ENCODE data around the gene DIRAS3. TPM values are rescaled to one million over a fixed set of nuclear protein-coding genes. Genes with fewer than 3 reads are reported as not detected.

DIRAS3 gene, protein sequence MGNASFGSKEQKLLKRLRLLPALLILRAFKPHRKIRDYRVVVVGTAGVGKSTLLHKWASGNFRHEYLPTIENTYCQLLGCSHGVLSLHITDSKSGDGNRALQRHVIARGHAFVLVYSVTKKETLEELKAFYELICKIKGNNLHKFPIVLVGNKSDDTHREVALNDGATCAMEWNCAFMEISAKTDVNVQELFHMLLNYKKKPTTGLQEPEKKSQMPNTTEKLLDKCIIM
- not detected in 2 replicates for total RNA-seq (2022)
- Bru-seq, nascent RNA, result not detected
- percentile 26 among the genes with signal in this experiment for BruChase-seq, experiment 1, labeled RNA remaining after a 2-hour chase
- percentile 24 among the genes with signal in this experiment for BruChase-seq, experiment 2, labeled RNA remaining after a 6-hour chase
- long read RNA-seq, result 0 reads

DNA sequence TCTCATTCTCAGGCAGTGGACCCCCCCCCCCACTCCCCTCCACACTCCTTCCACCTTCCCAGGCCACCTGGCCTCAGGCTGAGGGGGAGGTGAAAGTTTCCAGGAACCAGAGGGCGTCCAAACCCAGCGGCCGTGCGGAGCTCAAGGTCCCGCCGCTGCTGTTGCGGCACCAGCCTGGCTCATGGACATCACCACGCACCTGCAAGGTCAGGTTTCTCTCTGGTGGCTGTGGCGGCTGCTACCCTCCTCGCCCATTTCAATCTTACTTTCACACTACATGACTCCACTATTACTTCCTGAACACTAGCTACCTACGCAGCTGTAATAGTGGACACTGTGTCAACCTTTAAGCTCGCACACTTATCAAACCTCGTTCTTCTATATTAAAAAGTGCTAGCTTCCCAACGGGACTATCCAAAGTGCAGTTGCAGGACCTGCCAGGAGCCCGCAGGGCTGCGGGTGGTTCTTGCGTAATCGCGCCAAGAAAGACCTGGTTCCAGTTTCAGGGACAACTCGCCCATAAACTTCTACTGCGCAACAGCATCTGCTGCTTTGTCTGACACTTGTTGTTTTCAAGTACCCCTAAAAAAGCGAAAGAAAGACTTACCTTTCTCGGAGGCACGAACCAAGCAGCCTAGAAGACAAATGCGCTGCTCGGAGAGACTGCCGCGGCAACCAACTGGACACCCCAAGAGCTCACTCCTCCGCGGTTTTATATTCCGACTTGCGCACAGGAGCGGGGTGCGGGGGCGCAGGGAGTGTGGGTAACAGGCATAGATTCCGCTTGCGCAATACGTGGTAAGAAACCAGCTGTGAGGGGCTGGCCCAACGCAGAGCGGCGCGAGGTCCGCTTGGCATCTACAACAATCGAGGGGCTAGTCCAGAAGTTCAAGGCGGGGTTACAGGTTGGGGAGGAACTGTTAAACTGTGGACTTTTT is at the start of gene DIRAS3:
DIRAS3 (minus strand) TSS at position 687 of the 938 bp plus-strand sequence. CDS start 3,330 bp downstream, outside the sequence.
- Histone ChIP-seq H3K27me3 (replicated peaks; ENCODE audit: control insufficient read depth, insufficient read depth, low read length) (no peaks in the 10 kb centered on the region), H3K4me3 (ENCODE audit: low read depth, low read length) (no peak within 1 kb of the TSS), H3K4me1 (no peaks in the 10 kb centered on the region), H3K36me3 (ENCODE audit: control insufficient read depth, insufficient read depth, low read length) (no peaks in the 10 kb centered on the region), H3K9me3 (no peaks in the 10 kb centered on the region)
- Mint-ChIP-seq H3K9me3 (ENCODE audit: unreplicated experiment) (no peaks in the 10 kb centered on the region), H3K4me3 (ENCODE audit: unreplicated experiment) (no peak within 1 kb of the TSS), H3K4me1 (ENCODE audit: low read depth, unreplicated experiment) (no peaks in the 10 kb centered on the region), H3K27me3 (ENCODE audit: insufficient read depth, unreplicated experiment) (no peaks in the 10 kb centered on the region), H3K27ac (ENCODE audit: unreplicated experiment) (no peak within 1 kb of the TSS), H3K36me3 (ENCODE audit: insufficient read depth, unreplicated experiment) (no peaks in the 10 kb centered on the region)
- CTCF ChIA-PET, result no interaction called here
- POLR2A ChIA-PET, result no interaction called here
- BruUV-seq (replicated peaks), result no TSS peak
- no peak for TF ChIP-seq CTCF (IDR thresholded peaks at IDR 0.05; ENCODE audit: insufficient read depth in 1 of 2, low read depth in 1 of 2, low read length in 1 of 2, severe bottlenecking in 1 of 2, unreplicated experiment in 1 of 2)
- intact Hi-C loops (cut with micrococcal nuclease; ENCODE audit: unreplicated experiment), result no loop called here
- DNase-seq, result no peak

DNA sequence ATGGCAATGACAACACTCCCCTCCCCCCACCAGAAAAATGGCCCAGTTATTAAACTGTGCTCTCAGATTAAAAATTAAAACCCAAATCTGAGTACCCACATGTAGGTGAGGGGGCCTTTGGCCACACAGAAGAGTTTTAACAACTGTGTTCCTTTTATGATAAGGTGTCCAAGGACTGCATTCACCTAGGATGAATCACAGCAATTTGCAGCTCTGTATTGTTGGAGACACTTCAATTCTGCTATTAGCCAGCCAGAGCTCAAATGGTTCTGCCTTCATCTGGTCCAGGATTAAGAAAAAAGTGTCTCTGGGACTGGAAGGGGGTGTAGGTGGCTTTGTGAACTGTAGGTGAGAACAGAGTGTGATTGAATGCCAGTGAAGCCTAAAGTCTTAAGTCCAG is 43.3 kb upstream of the DIRAS3 start:
- intact Hi-C loops (cut with micrococcal nuclease; ENCODE audit: unreplicated experiment), result no loop called here
- no peaks in the 10 kb centered on the region for H3K36me3 Mint-ChIP-seq (ENCODE audit: insufficient read depth, unreplicated experiment)
- CTCF ChIA-PET, result no interaction called here
- no peaks in the 10 kb centered on the region for H3K9me3 Mint-ChIP-seq (ENCODE audit: unreplicated experiment)
- H3K27ac Mint-ChIP-seq (ENCODE audit: unreplicated experiment), result no peak overlapping the region
- no peak for DNase-seq
- no peaks in the 10 kb centered on the region for H3K27me3 Mint-ChIP-seq (ENCODE audit: insufficient read depth, unreplicated experiment)
- no peak overlapping the region for H3K4me3 Mint-ChIP-seq (ENCODE audit: unreplicated experiment)
- H3K36me3 ChIP-seq (ENCODE audit: control insufficient read depth, insufficient read depth, low read length), result no peaks in the 10 kb centered on the region
- H3K27me3 ChIP-seq (replicated peaks; ENCODE audit: control insufficient read depth, insufficient read depth, low read length), result no peaks in the 10 kb centered on the region
- TF ChIP-seq CTCF (IDR thresholded peaks at IDR 0.05; ENCODE audit: insufficient read depth in 1 of 2, low read depth in 1 of 2, low read length in 1 of 2, severe bottlenecking in 1 of 2, unreplicated experiment in 1 of 2), result no peak
- H3K4me3 ChIP-seq (ENCODE audit: low read depth, low read length), result no peak overlapping the region
- no TSS peak for BruUV-seq (replicated peaks)
- H3K9me3 ChIP-seq, result no peaks in the 10 kb centered on the region
- no peaks in the 10 kb centered on the region for H3K4me1 ChIP-seq
- POLR2A ChIA-PET, result no interaction called here
- H3K4me1 Mint-ChIP-seq (ENCODE audit: low read depth, unreplicated experiment), result no peaks in the 10 kb centered on the region

DNA sequence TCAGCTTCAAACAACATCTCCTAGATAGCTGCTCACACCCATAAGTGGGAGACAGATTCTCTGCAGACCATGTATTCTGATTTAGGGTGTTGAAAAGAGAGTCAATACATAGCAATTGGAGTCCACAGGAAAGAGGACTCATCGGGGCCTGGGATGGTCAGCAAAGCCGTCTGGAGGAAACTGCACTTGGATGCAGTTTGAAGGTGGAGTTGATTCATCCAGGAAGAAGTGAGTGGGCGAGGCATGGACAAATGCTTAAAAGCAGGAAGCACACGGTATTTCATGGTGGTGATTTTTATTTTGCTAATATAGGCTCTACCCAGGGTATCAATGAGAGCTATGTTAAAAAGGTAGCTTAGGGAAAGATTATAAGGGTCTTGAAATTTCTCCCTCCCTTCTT is 36.8 kb upstream of the DIRAS3 start:
- no peak overlapping the region for H3K27ac Mint-ChIP-seq (ENCODE audit: unreplicated experiment)
- H3K36me3 Mint-ChIP-seq (ENCODE audit: insufficient read depth, unreplicated experiment), result no peaks in the 10 kb centered on the region
- BruUV-seq (replicated peaks), result no TSS peak
- Histone ChIP-seq H3K4me3 (ENCODE audit: low read depth, low read length) (no peak overlapping the region), H3K27me3 (replicated peaks; ENCODE audit: control insufficient read depth, insufficient read depth, low read length) (no peaks in the 10 kb centered on the region), H3K9me3 (no peaks in the 10 kb centered on the region), H3K36me3 (ENCODE audit: control insufficient read depth, insufficient read depth, low read length) (no peaks in the 10 kb centered on the region), H3K4me1 (no peaks in the 10 kb centered on the region)
- no peak overlapping the region for H3K4me3 Mint-ChIP-seq (ENCODE audit: unreplicated experiment)
- no peaks in the 10 kb centered on the region for H3K27me3 Mint-ChIP-seq (ENCODE audit: insufficient read depth, unreplicated experiment)
- TF ChIP-seq CTCF (IDR thresholded peaks at IDR 0.05; ENCODE audit: insufficient read depth in 1 of 2, low read depth in 1 of 2, low read length in 1 of 2, severe bottlenecking in 1 of 2, unreplicated experiment in 1 of 2), result no peak
- intact Hi-C loops (cut with micrococcal nuclease; ENCODE audit: unreplicated experiment), result no loop called here
- H3K9me3 Mint-ChIP-seq (ENCODE audit: unreplicated experiment), result peaks cover 9% of the 10 kb centered on the region
- no peak for DNase-seq
- POLR2A ChIA-PET, result no interaction called here
- CTCF ChIA-PET, result no interaction called here
- H3K4me1 Mint-ChIP-seq (ENCODE audit: low read depth, unreplicated experiment), result no peaks in the 10 kb centered on the region

Measured in Caco-2 (cell line).